Sigmoid colon (tissue), 4 donors: ENCODE results near the gene PSME3IP1.
A peak's percentile ranks its signal among the peaks of the same experiment; 100 is the strongest.

ENCODE experiments used
- CTCF ChIP-seq, 4 experiments: fragments of 450-650 bp in 3 of 4; fragments of 200-600 bp in 1 of 4; IDR thresholded peaks; one replicate each; pipeline ENCODE4 v1.5.1; 2016 to 2019; ENCODE audit warnings: antibody characterized with exemption in 4 of 4, mild to moderate bottlenecking in 3 of 4, moderate library complexity in 2 of 4
- EP300 ChIP-seq, 4 donors: sonication (generic); formaldehyde crosslinking; IDR thresholded peaks; one replicate each; pipeline ENCODE4 v1.6.1; 2017; ENCODE audit warnings: antibody characterized with exemption in 4 of 4
- POLR2A ChIP-seq, 2 donors: fragments of 450-650 bp; IDR thresholded peaks; one replicate each; pipeline ENCODE4 v1.6.1; 2016; ENCODE audit warnings: antibody characterized with exemption in 2 of 2, mild to moderate bottlenecking in 2 of 2, moderate library complexity in 2 of 2
- POLR2AphosphoS5 ChIP-seq, 4 donors: sonication (generic); formaldehyde crosslinking; IDR thresholded peaks; one replicate each; pipeline ENCODE4 v1.6.1; 2017; ENCODE audit warnings: antibody characterized with exemption in 4 of 4

- no peak for TF ChIP-seq POLR2A (IDR thresholded peaks at IDR 0.05)
- no peak for TF ChIP-seq POLR2AphosphoS5 (IDR thresholded peaks at IDR 0.05)
- peak in 2 of 4 experiments; percentile 40 to 45 for TF ChIP-seq CTCF (IDR thresholded peaks at IDR 0.05)
- no peak for TF ChIP-seq EP300 (IDR thresholded peaks at IDR 0.05)
Observed at GRCh38 chr16:57167953-57168352, 17.9 kb downstream of the PSME3IP1 start.
